ENCODE data around the gene MGAT3. TPM values are rescaled to one million over a fixed set of nuclear protein-coding genes. Genes with fewer than 3 reads are reported as not detected.
A peak's percentile ranks its signal among the peaks of the same experiment; 100 is the strongest.
"Not testable (repeated sequence)": the region's sequence is repeated elsewhere in the genome, so short reads cannot be mapped to it uniquely, and the experiment has no call there.

The MGAT3 gene
- total RNA-seq, 1 experiment from 2014 or later: 6.5 TPM

GRCh38 chr22:39521106-39521885, 64.5 kb downstream of the MGAT3 start:
- DNase-seq; H3K27me3 ChIP-seq (ENCODE audit: control insufficient read depth, insufficient read depth, low read length): not testable (repeated sequence)
- Histone ChIP-seq H3K4me3 (ENCODE audit: insufficient read depth, low read depth, low read length) (peak overlapping the region; percentile 100), H3K36me3 (replicated peaks; ENCODE audit: control insufficient read depth, insufficient read depth, low read length) (peaks cover 30% of the 10 kb centered on the region)

DNA sequence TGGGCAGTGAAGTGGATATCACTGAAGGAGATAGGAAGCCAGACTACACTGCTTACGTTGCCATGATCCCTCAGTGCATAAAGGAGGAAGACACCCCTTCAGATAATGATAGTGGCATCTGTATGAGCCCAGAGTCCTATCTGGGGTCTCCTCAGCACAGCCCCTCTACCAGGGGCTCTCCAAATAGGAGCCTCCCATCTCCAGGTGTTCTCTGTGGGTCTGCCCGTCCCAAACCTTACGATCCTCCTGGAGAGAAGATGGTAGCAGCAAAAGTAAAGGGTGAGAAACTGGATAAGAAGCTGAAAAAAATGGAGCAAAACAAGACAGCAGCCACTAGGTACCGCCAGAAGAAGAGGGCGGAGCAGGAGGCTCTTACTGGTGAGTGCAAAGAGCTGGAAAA, 65.3 kb downstream of the MGAT3 start:
- peak overlapping the region; percentile 100; the same call in 1 of the 2 replicates for H3K4me3 ChIP-seq (ENCODE audit: insufficient read depth, low read depth, low read length)
- peaks cover 29% of the 10 kb centered on the region for H3K36me3 ChIP-seq (replicated peaks; ENCODE audit: control insufficient read depth, insufficient read depth, low read length)
- not testable (repeated sequence) for DNase-seq

GRCh38 chr22:39522567-39523300, 65.9 kb downstream of the MGAT3 start:
- no peak for DNase-seq
- peak overlapping the region; percentile 17; the same call in 1 of the 2 replicates for H3K4me3 ChIP-seq (ENCODE audit: insufficient read depth, low read depth, low read length)
- peaks cover 29% of the 10 kb centered on the region for H3K36me3 ChIP-seq (replicated peaks; ENCODE audit: control insufficient read depth, insufficient read depth, low read length)
- H3K27me3 ChIP-seq (ENCODE audit: control insufficient read depth, insufficient read depth, low read length): 0 out of 2 replicates have a peak, but pooled peaks cover under 1% of the 10 kb centered on the region

More for the DNA sequence above, 65.3 kb downstream of the MGAT3 start:
- not testable (repeated sequence) for H3K27me3 ChIP-seq (ENCODE audit: control insufficient read depth, insufficient read depth, low read length)

DNA sequence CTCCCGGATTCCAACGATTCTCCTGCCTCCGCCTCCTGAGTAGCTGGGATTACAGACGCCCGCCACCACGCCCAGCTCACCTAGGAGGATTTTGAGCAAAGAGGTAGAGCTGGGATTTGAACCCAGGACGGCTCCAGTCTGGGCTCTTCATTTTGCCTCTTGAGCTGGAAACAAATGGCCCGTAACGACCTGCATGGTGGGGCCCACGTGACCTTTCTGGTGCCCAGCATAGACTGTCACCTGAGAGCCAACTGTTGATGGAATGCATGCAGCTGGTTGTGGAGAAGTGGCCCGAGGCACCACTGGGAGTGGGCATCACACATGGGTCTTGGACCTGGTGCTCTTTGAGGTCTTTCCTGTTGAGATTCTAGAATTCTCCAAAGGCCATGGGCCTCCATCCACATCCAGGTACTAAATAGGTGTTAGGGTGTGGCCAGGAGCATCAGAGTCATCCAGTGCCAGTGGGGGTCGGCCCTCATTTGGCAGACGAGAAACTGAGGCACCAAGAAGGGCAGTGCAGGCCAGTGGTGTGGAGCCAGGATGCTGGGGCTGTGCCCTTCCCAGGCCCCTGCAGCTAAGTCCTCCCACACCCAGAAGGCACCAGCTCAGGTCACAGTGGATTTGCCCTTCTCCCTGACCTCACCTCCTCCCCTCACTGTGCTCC, 67.4 kb downstream of the MGAT3 start:
- no peak overlapping the region for H3K4me3 ChIP-seq (ENCODE audit: insufficient read depth, low read depth, low read length)
- no peaks in the 10 kb centered on the region for H3K27me3 ChIP-seq (ENCODE audit: control insufficient read depth, insufficient read depth, low read length)
- peaks cover 38% of the 10 kb centered on the region for H3K36me3 ChIP-seq (replicated peaks; ENCODE audit: control insufficient read depth, insufficient read depth, low read length)
- DNase-seq: peak; percentile 61

- peak; percentile 66 for DNase-seq
- peaks cover 41% of the 10 kb centered on the region for H3K36me3 ChIP-seq (replicated peaks; ENCODE audit: control insufficient read depth, insufficient read depth, low read length)
- H3K4me3 ChIP-seq (ENCODE audit: insufficient read depth, low read depth, low read length): no peak overlapping the region
- H3K27me3 ChIP-seq (ENCODE audit: control insufficient read depth, insufficient read depth, low read length): no peaks in the 10 kb centered on the region
These were observed 68.2 kb downstream of the MGAT3 start for GRCh38 chr22:39524753-39525657.

DNA sequence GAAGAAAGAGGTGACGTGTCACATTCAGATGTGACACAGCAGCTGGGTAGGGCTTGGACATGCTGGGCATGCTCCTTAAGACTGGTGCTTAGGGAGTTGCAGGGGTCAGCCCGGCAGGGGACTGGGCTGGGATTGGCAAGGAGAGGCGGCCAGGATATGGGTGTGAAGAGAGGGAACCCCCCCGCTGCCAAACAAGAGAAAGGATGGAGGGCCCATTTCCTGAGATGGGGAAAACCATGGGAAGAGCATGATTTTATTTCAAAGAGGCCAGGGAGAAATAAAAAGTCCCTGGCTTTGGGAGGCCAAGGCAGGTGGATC, 68.8 kb downstream of the MGAT3 start:
- Histone ChIP-seq H3K4me3 (ENCODE audit: insufficient read depth, low read depth, low read length) (no peak overlapping the region), H3K36me3 (replicated peaks; ENCODE audit: control insufficient read depth, insufficient read depth, low read length) (peaks cover 41% of the 10 kb centered on the region), H3K27me3 (ENCODE audit: control insufficient read depth, insufficient read depth, low read length) (no peaks in the 10 kb centered on the region)
- DNase-seq: peak; percentile 61

- Histone ChIP-seq H3K36me3 (replicated peaks; ENCODE audit: control insufficient read depth, insufficient read depth, low read length) (peaks cover 35% of the 10 kb centered on the region), H3K4me3 (ENCODE audit: insufficient read depth, low read depth, low read length) (no peak overlapping the region), H3K27me3 (ENCODE audit: control insufficient read depth, insufficient read depth, low read length) (no peaks in the 10 kb centered on the region)
- DNase-seq: peak; percentile 55
These were observed 69.9 kb downstream of the MGAT3 start for GRCh38 chr22:39526736-39527171.

DNA sequence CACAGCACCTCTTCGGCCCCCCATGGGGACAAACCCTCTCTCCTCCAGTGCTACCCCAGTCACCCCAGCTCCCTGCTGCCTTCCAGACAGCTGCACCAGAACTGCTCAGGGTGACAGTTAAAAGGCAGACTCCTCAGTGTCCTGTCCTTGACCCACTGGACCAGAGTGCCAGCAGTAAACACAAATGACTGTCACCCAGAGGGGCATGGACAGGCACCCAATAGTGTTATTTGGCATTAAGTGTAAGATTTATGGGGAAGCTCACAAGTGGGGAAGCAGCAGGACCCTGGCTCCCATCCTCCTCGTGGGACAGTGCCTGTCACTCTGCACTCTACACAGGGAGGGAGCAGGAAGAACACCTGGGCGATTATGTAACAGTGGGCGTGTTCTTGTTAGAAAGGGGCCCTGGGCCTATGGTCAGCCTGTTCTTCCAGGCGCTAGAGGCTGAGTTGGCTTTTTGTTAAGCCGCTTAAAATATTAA, 70.7 kb downstream of the MGAT3 start:
- Histone ChIP-seq H3K27me3 (ENCODE audit: control insufficient read depth, insufficient read depth, low read length) (no peaks in the 10 kb centered on the region), H3K4me3 (ENCODE audit: insufficient read depth, low read depth, low read length) (no peak overlapping the region), H3K36me3 (replicated peaks; ENCODE audit: control insufficient read depth, insufficient read depth, low read length) (peaks cover 30% of the 10 kb centered on the region)
- peak; percentile 61 for DNase-seq

- H3K4me3 ChIP-seq (ENCODE audit: insufficient read depth, low read depth, low read length): no peak overlapping the region
- no peak for DNase-seq
- no peaks in the 10 kb centered on the region for H3K27me3 ChIP-seq (ENCODE audit: control insufficient read depth, insufficient read depth, low read length)
- peaks cover 23% of the 10 kb centered on the region for H3K36me3 ChIP-seq (replicated peaks; ENCODE audit: control insufficient read depth, insufficient read depth, low read length)
These were observed 71.4 kb downstream of the MGAT3 start for GRCh38 chr22:39528080-39528661.

GRCh38 chr22:39528681-39529486, 72.1 kb downstream of the MGAT3 start:
- Histone ChIP-seq H3K36me3 (replicated peaks; ENCODE audit: control insufficient read depth, insufficient read depth, low read length) (peaks cover 20% of the 10 kb centered on the region), H3K4me3 (ENCODE audit: insufficient read depth, low read depth, low read length) (no peak overlapping the region), H3K27me3 (ENCODE audit: control insufficient read depth, insufficient read depth, low read length) (no peaks in the 10 kb centered on the region)
- DNase-seq: peak; percentile 96

DNA sequence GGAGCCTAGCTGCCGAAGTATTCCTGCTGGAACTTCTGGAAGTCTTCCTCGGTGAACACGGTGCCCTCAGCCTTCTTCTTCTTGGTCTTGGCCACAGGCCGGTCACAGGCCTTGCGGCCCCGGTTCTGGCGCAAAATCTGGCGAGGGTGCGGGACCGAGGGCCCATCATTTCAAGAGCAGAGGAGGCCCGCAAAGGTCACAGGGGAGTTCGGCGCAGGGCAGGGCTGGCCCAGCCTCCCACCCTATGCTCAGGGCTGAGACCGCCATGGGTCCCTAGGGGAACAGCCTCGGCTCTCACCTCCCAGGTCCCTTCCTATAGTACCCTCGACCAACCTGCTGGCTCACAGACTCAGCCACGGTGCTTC, 72.7 kb downstream of the MGAT3 start:
- H3K4me3 ChIP-seq (ENCODE audit: insufficient read depth, low read depth, low read length): no peak overlapping the region
- peaks cover 15% of the 10 kb centered on the region for H3K36me3 ChIP-seq (replicated peaks; ENCODE audit: control insufficient read depth, insufficient read depth, low read length)
- DNase-seq: peak; percentile 60

DNA sequence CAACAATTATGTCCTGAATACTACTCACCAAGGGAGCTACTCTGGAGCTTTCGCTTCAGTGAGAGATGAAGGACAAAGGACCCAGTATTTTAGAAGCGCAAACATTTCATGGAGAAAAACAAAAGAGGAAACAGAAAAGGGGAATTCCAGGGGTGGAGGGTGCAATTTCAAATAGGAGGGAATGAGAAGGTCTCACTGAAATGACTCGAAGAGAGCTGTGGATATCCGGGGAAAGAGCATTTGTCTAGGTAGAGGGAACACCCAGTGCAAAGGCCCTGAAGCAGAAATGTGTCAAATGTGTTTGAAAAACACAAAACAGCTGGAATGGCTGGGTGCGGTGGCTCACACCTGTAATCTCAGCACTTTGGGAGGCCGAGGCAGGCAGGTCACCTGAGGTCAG, 73.3 kb downstream of the MGAT3 start:
- DNase-seq: no peak
- Histone ChIP-seq H3K36me3 (replicated peaks; ENCODE audit: control insufficient read depth, insufficient read depth, low read length) (peaks cover 14% of the 10 kb centered on the region), H3K4me3 (ENCODE audit: insufficient read depth, low read depth, low read length) (no peak overlapping the region), H3K27me3 (ENCODE audit: control insufficient read depth, insufficient read depth, low read length) (no peaks in the 10 kb centered on the region)

More for the DNA sequence above, 72.7 kb downstream of the MGAT3 start:
- no peaks in the 10 kb centered on the region for H3K27me3 ChIP-seq (ENCODE audit: control insufficient read depth, insufficient read depth, low read length)
